ENCODE measurements around the gene MANBA. TPM values are rescaled to one million over a fixed set of nuclear protein-coding genes. Genes with fewer than 3 reads are reported as not detected.

Gene MANBA
- total RNA-seq, 4 donors from 2014 or later: 11.9 to 20.8 (median 14.3) TPM

DNA sequence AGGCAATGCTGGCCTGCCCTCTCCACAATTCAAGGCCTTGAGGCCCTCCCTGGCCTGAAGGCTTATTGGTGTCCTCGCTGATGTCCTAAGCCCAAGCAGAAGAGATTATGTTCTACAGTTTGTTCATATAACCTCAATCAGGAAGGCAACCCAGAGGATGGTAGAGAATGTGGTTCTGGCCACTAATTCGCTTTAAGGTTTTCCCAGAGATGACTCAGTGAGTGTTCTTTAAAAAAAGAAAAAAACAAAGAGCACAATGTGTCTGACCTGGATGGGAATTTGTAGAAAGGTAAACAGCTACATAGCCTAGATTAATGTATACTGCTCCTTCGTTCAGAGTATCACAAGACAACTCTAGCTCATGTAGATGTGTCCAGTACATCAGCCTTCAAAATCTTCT is 66.0 kb downstream of the MANBA start:
- no peak for TF ChIP-seq POLR2A (IDR thresholded peaks at IDR 0.05)
- TF ChIP-seq CTCF (IDR thresholded peaks at IDR 0.05): no peak
- H3K4me3 ChIP-seq (ENCODE audit: low read depth, poor library complexity, severe bottlenecking): no peak overlapping the region
- WGBS, 2 donors: 89 to 95% methylated on average over 3 of the region's 3 CpGs
- intact Hi-C loops (cut with DNase I; ENCODE audit: low total_unique reads): no loop called here
- DNase-seq (ENCODE audit: low spot score in 2 of 2): no peak

- intact Hi-C loops (cut with DNase I; ENCODE audit: low total_unique reads): no loop called here
- no peak overlapping the region for H3K4me3 ChIP-seq (ENCODE audit: low read depth, poor library complexity, severe bottlenecking)
- 96 to 97% methylated on average over 5 of the region's 5 CpGs for WGBS, 2 donors
- no peak for TF ChIP-seq CTCF (IDR thresholded peaks at IDR 0.05)
- TF ChIP-seq POLR2A (IDR thresholded peaks at IDR 0.05): no peak
- DNase-seq (ENCODE audit: low spot score in 2 of 2): no peak
Observed at GRCh38 chr4:102693861-102694260, 66.9 kb downstream of the MANBA start.

GRCh38 chr4:102693262-102693850 is 67.4 kb downstream of the MANBA start:
- no peak for DNase-seq (ENCODE audit: low spot score in 2 of 2)
- TF ChIP-seq CTCF (IDR thresholded peaks at IDR 0.05) (no peak), POLR2A (IDR thresholded peaks at IDR 0.05) (no peak)
- H3K4me3 ChIP-seq (ENCODE audit: low read depth, poor library complexity, severe bottlenecking): no peak overlapping the region
- WGBS, 2 donors: 80 to 89% methylated on average over 4 of the region's 4 CpGs
- intact Hi-C loops (cut with DNase I; ENCODE audit: low total_unique reads): no loop called here

DNA sequence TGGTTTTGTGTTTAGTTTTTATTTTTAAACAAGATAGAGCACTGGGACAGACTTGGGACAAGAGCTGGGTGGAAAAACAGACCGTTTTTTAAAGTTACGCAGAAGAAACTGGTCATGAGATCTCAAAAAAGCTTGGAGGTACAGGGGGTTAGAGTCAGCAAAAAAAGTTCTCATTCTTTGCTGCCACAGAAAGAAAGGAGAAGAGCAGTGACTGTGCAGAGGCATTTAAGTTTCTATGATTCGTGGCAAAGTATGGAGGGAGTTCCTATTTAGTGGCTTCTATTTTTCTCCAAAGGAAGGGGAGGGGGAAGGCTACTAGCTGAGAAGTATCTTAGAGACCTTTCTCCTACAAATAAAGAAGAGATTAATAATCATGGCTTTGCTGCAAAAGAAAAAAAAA is 68.3 kb downstream of the MANBA start:
- intact Hi-C loops (cut with DNase I; ENCODE audit: low total_unique reads): no loop called here
- 85 to 92% methylated on average over 3 of the region's 3 CpGs for WGBS, 2 donors
- no peak for DNase-seq (ENCODE audit: low spot score in 2 of 2)
- TF ChIP-seq CTCF (IDR thresholded peaks at IDR 0.05): no peak
- no peak for TF ChIP-seq POLR2A (IDR thresholded peaks at IDR 0.05)
- no peak overlapping the region for H3K4me3 ChIP-seq (ENCODE audit: low read depth, poor library complexity, severe bottlenecking)

DNA sequence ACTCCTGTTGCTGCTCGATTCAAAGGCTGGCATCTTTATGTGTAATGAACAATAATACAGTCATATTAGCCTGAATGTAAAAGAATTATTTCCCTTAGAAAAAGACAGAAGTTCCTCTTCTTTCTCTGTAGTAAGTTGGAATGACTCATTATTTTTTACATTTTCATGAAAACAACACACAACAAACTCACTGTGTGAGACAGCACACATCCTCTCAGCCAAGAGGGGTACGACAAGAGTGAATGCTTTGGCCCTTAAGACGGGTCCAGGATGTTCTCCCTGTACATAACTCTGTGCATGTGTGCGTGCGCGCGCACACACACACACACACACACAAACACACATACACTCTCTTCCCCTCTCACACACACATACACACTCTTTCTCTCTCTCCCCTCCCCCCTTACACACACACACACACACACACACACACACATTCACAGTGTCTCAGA is 72.8 kb downstream of the MANBA start:
- TF ChIP-seq POLR2A (IDR thresholded peaks at IDR 0.05) (no peak), CTCF (IDR thresholded peaks at IDR 0.05) (no peak)
- intact Hi-C loops (cut with DNase I; ENCODE audit: low total_unique reads): no loop called here
- no peak for DNase-seq (ENCODE audit: low spot score in 2 of 2)

GRCh38 chr4:102687373-102687981 is 73.3 kb downstream of the MANBA start:
- TF ChIP-seq POLR2A (IDR thresholded peaks at IDR 0.05): no peak
- TF ChIP-seq CTCF (IDR thresholded peaks at IDR 0.05): no peak
- WGBS, 2 donors: 54 to 56% methylated on average over 4 of the region's 4 CpGs
- no peak for DNase-seq (ENCODE audit: low spot score in 2 of 2)
- intact Hi-C loops (cut with DNase I; ENCODE audit: low total_unique reads): no loop called here
- H3K4me3 ChIP-seq (ENCODE audit: low read depth, poor library complexity, severe bottlenecking): no peak overlapping the region

More for the DNA sequence above, 72.8 kb downstream of the MANBA start:
- H3K4me3 ChIP-seq (ENCODE audit: low read depth, poor library complexity, severe bottlenecking): no peak overlapping the region
- WGBS, 2 donors: 79 to 86% methylated on average over 7 of the region's 7 CpGs
